ENCODE measurements around the gene SPATA12. TPM values are rescaled to one million over a fixed set of nuclear protein-coding genes. Genes with fewer than 3 reads are reported as not detected.

The SPATA12 gene
- total RNA-seq, 1 experiment from 2014 or later: 0.10 TPM

DNA sequence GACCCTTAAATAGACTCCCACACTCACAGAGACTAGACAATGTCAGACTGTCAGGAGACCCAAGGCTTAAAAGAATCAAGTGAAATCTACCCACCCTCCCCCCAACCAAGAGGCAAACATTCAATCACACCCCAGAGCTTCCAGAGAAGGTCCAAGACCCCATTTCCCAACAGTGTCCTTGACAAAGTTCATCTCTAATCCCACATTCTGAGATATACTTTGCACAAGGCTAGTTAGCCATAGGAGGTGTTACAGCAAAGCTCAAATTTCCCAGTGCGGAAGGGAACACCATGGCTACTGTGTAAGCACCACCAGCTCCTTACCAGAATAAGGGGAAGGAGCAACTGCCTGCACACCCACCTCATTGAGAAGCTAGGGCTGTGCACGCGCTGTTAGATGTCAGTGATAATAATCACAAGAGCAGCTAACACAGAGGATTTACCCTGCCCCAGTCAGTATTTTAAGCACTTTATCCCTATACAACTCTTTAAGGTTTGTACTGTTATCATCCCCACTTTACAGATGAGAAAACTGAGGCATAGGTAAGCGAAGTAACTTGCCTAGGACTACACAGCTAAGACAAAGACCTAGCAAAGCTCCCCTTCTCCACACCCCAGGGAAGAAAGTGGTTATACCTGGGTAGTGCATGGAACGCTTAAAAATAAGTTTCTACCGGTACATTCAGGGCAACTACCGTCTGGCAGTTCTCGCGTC lies 17.3 kb downstream of the SPATA12 start:
- H3K4me1 ChIP-seq (ENCODE audit: control insufficient read depth, insufficient read depth, low read length): peaks cover 4% of the 10 kb centered on the region; the same call in 1 of the 2 replicates
- in situ Hi-C loops (cut with HindIII; ENCODE audit: low pct_unique_long_range_greater_than_20kb, low sequenced_read_pairs) (loop anchor here (25.0 kb wide), 1 partner anchor 90 kb away; no protein-coding TSS in a partner anchor), intact Hi-C loops (cut with micrococcal nuclease; ENCODE audit: unreplicated experiment) (no loop called here)
- no peak for TF ChIP-seq CTCF (IDR thresholded peaks at IDR 0.05)
- TF ChIP-seq, protein P1, sequence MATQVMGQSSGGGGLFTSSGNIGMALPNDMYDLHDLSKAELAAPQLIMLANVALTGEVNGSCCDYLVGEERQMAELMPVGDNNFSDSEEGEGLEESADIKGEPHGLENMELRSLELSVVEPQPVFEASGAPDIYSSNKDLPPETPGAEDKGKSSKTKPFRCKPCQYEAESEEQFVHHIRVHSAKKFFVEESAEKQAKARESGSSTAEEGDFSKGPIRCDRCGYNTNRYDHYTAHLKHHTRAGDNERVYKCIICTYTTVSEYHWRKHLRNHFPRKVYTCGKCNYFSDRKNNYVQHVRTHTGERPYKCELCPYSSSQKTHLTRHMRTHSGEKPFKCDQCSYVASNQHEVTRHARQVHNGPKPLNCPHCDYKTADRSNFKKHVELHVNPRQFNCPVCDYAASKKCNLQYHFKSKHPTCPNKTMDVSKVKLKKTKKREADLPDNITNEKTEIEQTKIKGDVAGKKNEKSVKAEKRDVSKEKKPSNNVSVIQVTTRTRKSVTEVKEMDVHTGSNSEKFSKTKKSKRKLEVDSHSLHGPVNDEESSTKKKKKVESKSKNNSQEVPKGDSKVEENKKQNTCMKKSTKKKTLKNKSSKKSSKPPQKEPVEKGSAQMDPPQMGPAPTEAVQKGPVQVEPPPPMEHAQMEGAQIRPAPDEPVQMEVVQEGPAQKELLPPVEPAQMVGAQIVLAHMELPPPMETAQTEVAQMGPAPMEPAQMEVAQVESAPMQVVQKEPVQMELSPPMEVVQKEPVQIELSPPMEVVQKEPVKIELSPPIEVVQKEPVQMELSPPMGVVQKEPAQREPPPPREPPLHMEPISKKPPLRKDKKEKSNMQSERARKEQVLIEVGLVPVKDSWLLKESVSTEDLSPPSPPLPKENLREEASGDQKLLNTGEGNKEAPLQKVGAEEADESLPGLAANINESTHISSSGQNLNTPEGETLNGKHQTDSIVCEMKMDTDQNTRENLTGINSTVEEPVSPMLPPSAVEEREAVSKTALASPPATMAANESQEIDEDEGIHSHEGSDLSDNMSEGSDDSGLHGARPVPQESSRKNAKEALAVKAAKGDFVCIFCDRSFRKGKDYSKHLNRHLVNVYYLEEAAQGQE (IDR thresholded peaks at IDR 0.05; ENCODE audit: insufficient read depth in 1 of 2, low read depth in 2 of 2, low read length in 1 of 2): no peak
- no peak for TF ChIP-seq POLR2AphosphoS5 (IDR thresholded peaks at IDR 0.05; ENCODE audit: low read depth, low read length)
- no peak for TF ChIP-seq TCF7L2 (IDR thresholded peaks at IDR 0.05; ENCODE audit: low read depth, low read length)
- TF ChIP-seq SIN3A (IDR thresholded peaks at IDR 0.05; ENCODE audit: borderline replicate concordance, insufficient read depth, low read depth, low read length): no peak
- no peak for DNase-seq (ENCODE audit: low read depth, low spot score)
- POLR2A ChIA-PET: no interaction called here
- H3K4me3 ChIP-seq (ENCODE audit: low read depth in 2 of 2, low read length in 2 of 2): peak overlapping the region; percentile 74 to 76
- H3K27me3 ChIP-seq (ENCODE audit: control insufficient read depth, insufficient read depth, low read length): no peaks in the 10 kb centered on the region
- H3K27ac ChIP-seq (ENCODE audit: low read length): peak overlapping the region; percentile 66
- no TSS peak for BruUV-seq (replicated peaks)
- CTCF ChIA-PET: no interaction called here
- ATAC-seq: no peak
- H3K9me3 ChIP-seq (ENCODE audit: control insufficient read depth, insufficient read depth, low read depth, low read length): no peaks in the 10 kb centered on the region
- H3K36me3 ChIP-seq (ENCODE audit: control insufficient read depth, insufficient read depth, low read length): no peaks in the 10 kb centered on the region

- Histone ChIP-seq H3K4me3 (ENCODE audit: low read depth in 2 of 2, low read length in 2 of 2) (peak overlapping the region; percentile 74 to 76), H3K9me3 (ENCODE audit: control insufficient read depth, insufficient read depth, low read depth, low read length) (no peaks in the 10 kb centered on the region), H3K4me1 (ENCODE audit: control insufficient read depth, insufficient read depth, low read length) (peaks cover 4% of the 10 kb centered on the region; the same call in 1 of the 2 replicates), H3K27ac (ENCODE audit: low read length) (peak overlapping the region; percentile 66), H3K36me3 (ENCODE audit: control insufficient read depth, insufficient read depth, low read length) (no peaks in the 10 kb centered on the region), H3K27me3 (ENCODE audit: control insufficient read depth, insufficient read depth, low read length) (no peaks in the 10 kb centered on the region)
- ATAC-seq (peak; percentile 45), DNase-seq (ENCODE audit: low read depth, low spot score) (no peak)
- in situ Hi-C loops (cut with HindIII; ENCODE audit: low pct_unique_long_range_greater_than_20kb, low sequenced_read_pairs) (loop anchor here (25.0 kb wide), 1 partner anchor 91 kb away; no protein-coding TSS in a partner anchor), intact Hi-C loops (cut with micrococcal nuclease; ENCODE audit: unreplicated experiment) (no loop called here)
- no TSS peak for BruUV-seq (replicated peaks)
- POLR2A ChIA-PET: no interaction called here
- CTCF ChIA-PET: no interaction called here
- TF ChIP-seq TCF7L2 (IDR thresholded peaks at IDR 0.05; ENCODE audit: low read depth, low read length): no peak
- no peak for TF ChIP-seq POLR2AphosphoS5 (IDR thresholded peaks at IDR 0.05; ENCODE audit: low read depth, low read length)
- no peak for TF ChIP-seq CTCF (IDR thresholded peaks at IDR 0.05)
These were observed 17.8 kb downstream of the SPATA12 start for GRCh38 chr3:57078344-57078634.

All from Panc1 (cell line).